PC-3 (cell line): Measurements from ENCODE around the gene FAXDC2. TPM values are rescaled to one million over a fixed set of nuclear protein-coding genes. Genes with fewer than 3 reads are reported as not detected.

Source experiments
- ATAC-seq: fragments of 200-7000 bp; cut with Tn5 transposase; 2 replicates; pipeline ENCODE4 v1.9.1; 2020; ENCODE audit warnings: mild to moderate bottlenecking, moderate library complexity
- BruUV-seq: library from RNA; stranded (reverse); fragments of 400-500 nt; replicated peaks from 2 replicates; lab custom pipeline; 2021; lab: Mats Ljungman, UMichigan
- CTCF ChIA-PET: fragments of 300-600 bp; sonication (Branson Sonifier 250); formaldehyde crosslinking; loops from one replicate; lab custom pipeline; 2022; ENCODE audit warnings: antibody characterized with exemption; lab: Charles Lee
- POLR2A ChIA-PET: fragments of 300-600 bp; sonication (Branson Sonifier 250); formaldehyde crosslinking; loops from one replicate; lab custom pipeline; 2022; ENCODE audit warnings: antibody characterized with exemption; ENCODE audit not compliant: unreplicated experiment; lab: Charles Lee
- DNase-seq: peaks from one replicate; pipeline ENCODE4 v3.0.0-alpha.2; 2015
- H2AFZ ChIP-seq: fragments of 300-600 bp; sonication (generic); 2 replicates; pipeline ENCODE4 v1.6.0; 2016; ENCODE audit warnings: antibody characterized with exemption, low read length
- H3F3A ChIP-seq: fragments of 300-600 bp; sonication (generic); one replicate; pipeline ENCODE4 v1.6.0; 2017; ENCODE audit warnings: antibody characterized with exemption, low read length, control low read depth, mild to moderate bottlenecking; ENCODE audit not compliant: unreplicated experiment
- H3K27ac ChIP-seq: fragments of 300-600 bp; sonication (generic); 2 replicates; pipeline ENCODE4 v1.5.1; 2016; ENCODE audit warnings: mild to moderate bottlenecking, low read length
- H3K27me3 ChIP-seq: fragments of 300-600 bp; sonication (generic); 2 replicates; pipeline ENCODE4 v1.6.1; 2016; ENCODE audit warnings: low read length, mixed read lengths
- H3K36me3 ChIP-seq: fragments of 300-600 bp; sonication (generic); 2 replicates; pipeline ENCODE4 v1.6.1; 2016; ENCODE audit warnings: low read depth, mixed run types, low read length, mixed read lengths
- H3K4me1 ChIP-seq: fragments of 300-600 bp; sonication (generic); 2 replicates; pipeline ENCODE4 v1.5.1; 2016; ENCODE audit warnings: low read length; ENCODE audit not compliant: insufficient read depth
- H3K4me2 ChIP-seq: fragments of 300-600 bp; sonication (generic); 2 replicates; pipeline ENCODE4 v1.6.0; 2016; ENCODE audit warnings: low read length
- H3K4me3 ChIP-seq: fragments of 300-600 bp; sonication (generic); 2 replicates; pipeline ENCODE4 v1.5.1; 2016; ENCODE audit warnings: mild to moderate bottlenecking, low read length, mixed read lengths
- H3K79me2 ChIP-seq: fragments of 300-600 bp; sonication (generic); 2 replicates; pipeline ENCODE4 v1.6.1; 2017; ENCODE audit warnings: low read length, mixed read lengths
- H3K9ac ChIP-seq: fragments of 300-600 bp; sonication (generic); 2 replicates; pipeline ENCODE4 v1.6.0; 2016; ENCODE audit warnings: mild to moderate bottlenecking, low read length
- H3K9me2 ChIP-seq: fragments of 300-600 bp; sonication (generic); replicated peaks from 2 replicates; pipeline ENCODE4 v1.6.1; 2016; ENCODE audit warnings: mixed run types, low read length, mixed read lengths
- H3K9me3 ChIP-seq: fragments of 300-600 bp; sonication (generic); 2 replicates; pipeline ENCODE4 v1.6.1; 2016; ENCODE audit warnings: low read length, mixed read lengths
- H4K20me1 ChIP-seq: fragments of 300-600 bp; sonication (generic); 2 replicates; pipeline ENCODE4 v1.6.1; 2016; ENCODE audit warnings: low read length, mixed read lengths
- CTCF ChIP-seq: fragments of 300-600 bp; sonication (generic); conservative IDR thresholded peaks from 2 replicates; pipeline ENCODE4 v1.5.1; 2017; ENCODE audit warnings: antibody characterized with exemption, low read depth, mild to moderate bottlenecking, low read length
- EZH2 ChIP-seq: fragments of 300-600 bp; sonication (generic); IDR thresholded peaks from one replicate; pipeline ENCODE4 v1.6.1; 2017; ENCODE audit warnings: antibody characterized with exemption, mild to moderate bottlenecking, low read length; ENCODE audit not compliant: unreplicated experiment
- EZH2phosphoT487 ChIP-seq: fragments of 300-600 bp; sonication (generic); IDR thresholded peaks from 2 replicates; pipeline ENCODE4 v1.6.1; 2018; ENCODE audit warnings: mild to moderate bottlenecking, antibody characterized with exemption, low read length, borderline replicate concordance
- intact Hi-C: fragments of 100-400 bp; cut with micrococcal nuclease; formaldehyde crosslinking; loops from 2 replicates; pipeline ENCODE4 v1.9.0; 2023
- total RNA-seq: library from RNA; depleted of rRNA; stranded (reverse); fragments of >200 nt; gene quantifications from 2 replicates; pipeline ENCODE4 v1.2.3, GENCODE V29; 2014

Gene FAXDC2
- total RNA-seq, 1 experiment from 2014 or later: not detected

GRCh38 chr5:154795235-154795596 lies 55.2 kb downstream of the FAXDC2 start:
- Histone ChIP-seq H3F3A (no peaks in the 10 kb centered on the region), H3K9ac (no peak overlapping the region), H3K79me2 (peaks cover 6% of the 10 kb centered on the region), H3K4me2 (no peak overlapping the region), H3K9me2 (no peaks in the 10 kb centered on the region), H3K36me3 (peaks cover 49% of the 10 kb centered on the region), H3K4me1 (no peaks in the 10 kb centered on the region), H4K20me1 (no peaks in the 10 kb centered on the region), H3K27me3 (no peaks in the 10 kb centered on the region), H3K4me3 (no peak overlapping the region), H3K27ac (no peak overlapping the region), H3K9me3 (no peaks in the 10 kb centered on the region), H2AFZ (no peak overlapping the region)
- ChIA-PET CTCF (no interaction called here), POLR2A (no interaction called here)
- BruUV-seq: no TSS peak
- intact Hi-C loops: no loop called here
- ATAC-seq (no peak), DNase-seq (no peak)
- TF ChIP-seq CTCF: no peak
- no peak for TF ChIP-seq EZH2phosphoT487
- TF ChIP-seq EZH2: no peak

GRCh38 chr5:154794525-154795234 lies 55.7 kb downstream of the FAXDC2 start:
- POLR2A ChIA-PET: no interaction called here
- peaks cover 11% of the 10 kb centered on the region for H3K79me2 ChIP-seq
- ATAC-seq: no peak

More at GRCh38 chr5:154794525-154795234, 55.7 kb downstream of the FAXDC2 start:
- Histone ChIP-seq H4K20me1 (no peaks in the 10 kb centered on the region), H3K27me3 (no peaks in the 10 kb centered on the region), H3K27ac (no peak overlapping the region), H3F3A (no peaks in the 10 kb centered on the region), H3K36me3 (peaks cover 44% of the 10 kb centered on the region), H3K4me1 (no peaks in the 10 kb centered on the region), H3K9me2 (no peaks in the 10 kb centered on the region), H2AFZ (no peak overlapping the region), H3K9ac (no peak overlapping the region), H3K9me3 (no peaks in the 10 kb centered on the region), H3K4me3 (no peak overlapping the region), H3K4me2 (no peak overlapping the region)
- TF ChIP-seq EZH2phosphoT487 (no peak), CTCF (no peak), EZH2 (no peak)
- intact Hi-C loops: no loop called here
- CTCF ChIA-PET: no interaction called here
- BruUV-seq: no TSS peak
- DNase-seq: no peak
